Uterus (tissue), 4 donors: ENCODE results near the gene SALL3. TPM values are rescaled to one million over a fixed set of nuclear protein-coding genes. Genes with fewer than 3 reads are reported as not detected.
"Not testable (repeated sequence)": the region's sequence is repeated elsewhere in the genome, so short reads cannot be mapped to it uniquely, and the experiment has no call there.

Experiments used
- DNase-seq, 2 donors: peaks; one replicate each; pipeline ENCODE4 v3.0.0-alpha.2; 2019 to 2020
- H3K27ac ChIP-seq, 2 donors: fragments of 200-600 bp; sonication (generic); 1 replicate in 1 of 2; 2 replicates in 1 of 2; pipeline ENCODE4 v1.5.1; 2016 to 2018
- H3K27me3 ChIP-seq, 2 donors: fragments of 200-600 bp; sonication (generic); one replicate each; pipeline ENCODE4 v1.5.1; 2018 to 2019; ENCODE audit warnings: control low read depth in 1 of 2
- H3K36me3 ChIP-seq, 2 donors: fragments of 200-600 bp; sonication (generic); one replicate each; pipeline ENCODE4 v1.5.1; 2019; ENCODE audit warnings: control low read depth in 1 of 2
- H3K4me1 ChIP-seq, 2 donors: fragments of 200-600 bp; sonication (generic); one replicate each; pipeline ENCODE4 v1.5.1; 2018 to 2019; ENCODE audit warnings: control low read depth in 1 of 2
- H3K4me3 ChIP-seq, 2 donors: fragments of 200-600 bp; sonication (generic); 1 replicate in 1 of 2; 2 replicates in 1 of 2; pipeline ENCODE4 v1.5.1; 2018 to 2019; ENCODE audit warnings: mild to moderate bottlenecking in 1 of 2
- H3K9me3 ChIP-seq, 2 donors: fragments of 200-600 bp; sonication (generic); one replicate each; pipeline ENCODE4 v1.5.1; 2019; ENCODE audit warnings: control low read depth in 1 of 2
- CTCF ChIP-seq, 4 experiments: fragments of 200-600 bp in 2 of 4; fragments of 450-650 bp in 2 of 4; sonication (generic) in 2 of 4; IDR thresholded peaks; one replicate each; pipeline ENCODE4 v1.5.1; 2016 to 2019; ENCODE audit warnings: antibody characterized with exemption in 4 of 4, mild to moderate bottlenecking in 2 of 4, moderate library complexity in 1 of 4
- POLR2A ChIP-seq, 2 donors: fragments of 450-650 bp; IDR thresholded peaks; one replicate each; pipeline ENCODE4 v1.6.1; 2016; ENCODE audit warnings: antibody characterized with exemption in 2 of 2, mild to moderate bottlenecking in 1 of 2, moderate library complexity in 1 of 2
- intact Hi-C: fragments of 100-400 bp; cut with DNase I; formaldehyde crosslinking; loops from one replicate; pipeline ENCODE4 v1.15.1; 2023; ENCODE audit warnings: low total_unique reads
- total RNA-seq, 4 donors: library from RNA; depleted of rRNA in 3 of 4; stranded (reverse); fragments of >200 nt in 3 of 4; gene quantifications; one replicate each; pipeline versions ENCODE4 v1.1.0 to v1.2.4, GENCODE V29; 2014 to 2023
- donor health status: DM: yes; HTN: yes; CAD: no.

The SALL3 gene
- total RNA-seq, 4 donors from 2014 or later: 0.28 TPM; not detected in 3

- no peak for DNase-seq
- TF ChIP-seq CTCF (IDR thresholded peaks at IDR 0.05) (no peak), POLR2A (IDR thresholded peaks at IDR 0.05) (no peak)
- no peak overlapping the region for H3K4me3 ChIP-seq
- H3K4me1 ChIP-seq: no peaks in the 10 kb centered on the region
- no peaks in the 10 kb centered on the region for H3K27me3 ChIP-seq
- no peak overlapping the region for H3K27ac ChIP-seq
- no peaks in the 10 kb centered on the region for H3K9me3 ChIP-seq
- no peaks in the 10 kb centered on the region for H3K36me3 ChIP-seq
- intact Hi-C loops: no loop called here
Measured at GRCh38 chr18:78962098-78962497, 17.5 kb upstream of the SALL3 start.

GRCh38 chr18:78964727-78965126 is 14.9 kb upstream of the SALL3 start:
- DNase-seq, H3K36me3 ChIP-seq, H3K27me3 ChIP-seq, intact Hi-C loops, H3K9me3 ChIP-seq, H3K4me1 ChIP-seq, H3K4me3 ChIP-seq, H3K27ac ChIP-seq: not testable (repeated sequence)

GRCh38 chr18:78965260-78965659 is 14.4 kb upstream of the SALL3 start:
- H3K4me1 ChIP-seq: no peaks in the 10 kb centered on the region
- H3K27me3 ChIP-seq: no peaks in the 10 kb centered on the region
- TF ChIP-seq POLR2A (IDR thresholded peaks at IDR 0.05) (no peak), CTCF (IDR thresholded peaks at IDR 0.05) (no peak)
- no peaks in the 10 kb centered on the region for H3K36me3 ChIP-seq
- DNase-seq: no peak
- intact Hi-C loops: no loop called here
- H3K9me3 ChIP-seq: no peaks in the 10 kb centered on the region
- H3K27ac ChIP-seq: no peak overlapping the region
- no peak overlapping the region for H3K4me3 ChIP-seq

- Histone ChIP-seq H3K27ac (no peak overlapping the region), H3K4me3 (no peak overlapping the region), H3K9me3 (no peaks in the 10 kb centered on the region), H3K36me3 (no peaks in the 10 kb centered on the region), H3K4me1 (no peaks in the 10 kb centered on the region), H3K27me3 (no peaks in the 10 kb centered on the region)
- intact Hi-C loops: no loop called here
- TF ChIP-seq POLR2A (IDR thresholded peaks at IDR 0.05) (no peak), CTCF (IDR thresholded peaks at IDR 0.05) (no peak)
- no peak for DNase-seq
Measured at GRCh38 chr18:78965917-78966792, 13.5 kb upstream of the SALL3 start.

- TF ChIP-seq CTCF (IDR thresholded peaks at IDR 0.05) (no peak), POLR2A (IDR thresholded peaks at IDR 0.05) (no peak)
- H3K4me3 ChIP-seq: no peak overlapping the region
- intact Hi-C loops: no loop called here
Measured at GRCh38 chr18:78966793-78967106, 12.9 kb upstream of the SALL3 start.

More at GRCh38 chr18:78966793-78967106, 12.9 kb upstream of the SALL3 start:
- Histone ChIP-seq H3K4me1 (no peaks in the 10 kb centered on the region), H3K9me3 (no peaks in the 10 kb centered on the region), H3K27me3 (no peaks in the 10 kb centered on the region), H3K36me3 (no peaks in the 10 kb centered on the region), H3K27ac (no peak overlapping the region)
- DNase-seq: no peak
